K562 (cell line): ENCODE results near the gene CCNL1. TPM values are rescaled to one million over a fixed set of nuclear protein-coding genes. Genes with fewer than 3 reads are reported as not detected.
A peak's percentile ranks its signal among the peaks of the same experiment; 100 is the strongest.

Source experiments
- GATAD2A ChIP-seq: fragments of 450-650 bp; IDR thresholded peaks from 2 replicates; pipeline ENCODE4 v1.6.1; 2017
- GMEB1 ChIP-seq: fragments of 250-450 bp; sonication (Bioruptor Pico); IDR thresholded peaks from 2 replicates; pipeline ENCODE4 v1.4.0; 2020; ENCODE audit warnings: mild to moderate bottlenecking
- HDAC2 ChIP-seq: fragments of 450-650 bp; IDR thresholded peaks from 2 replicates; pipeline ENCODE4 v1.6.1; 2016; ENCODE audit warnings: mild to moderate bottlenecking
- HNRNPLL ChIP-seq: fragments of 200-400 bp; formaldehyde crosslinking; IDR thresholded peaks from 2 replicates; pipeline ENCODE4 v1.6.1; 2017; ENCODE audit warnings: low read length, low read depth, mild to moderate bottlenecking; ENCODE audit not compliant: poor library complexity, severe bottlenecking
- MCM2 ChIP-seq: fragments of 450-650 bp; IDR thresholded peaks from 2 replicates; pipeline ENCODE4 v1.6.1; 2017; ENCODE audit warnings: low read depth, mild to moderate bottlenecking
- MTA1 ChIP-seq: fragments of 450-650 bp; IDR thresholded peaks from 2 replicates; pipeline ENCODE4 v1.6.1; 2017; ENCODE audit warnings: borderline replicate concordance
- MTF1 ChIP-seq: fragments of 250-450 bp; sonication (Bioruptor Pico); IDR thresholded peaks from 2 replicates; pipeline ENCODE4 v1.9.0; 2021; ENCODE audit warnings: moderate library complexity, mild to moderate bottlenecking, inconsistent platforms, borderline replicate concordance
- MYNN ChIP-seq, 2 experiments: sonication (generic); formaldehyde crosslinking in 1 of 2; IDR thresholded peaks; 2 replicates each; pipeline versions ENCODE4 v1.5.0 to v1.6.1; 2016 to 2020; ENCODE audit warnings: antibody characterized with exemption in 1 of 2, missing genetic modification reagents in 1 of 2
- NFXL1 ChIP-seq: fragments of 450-650 bp; formaldehyde crosslinking; IDR thresholded peaks from 2 replicates; pipeline ENCODE4 v1.4.0; 2021; ENCODE audit warnings: mild to moderate bottlenecking
- PRPF4 ChIP-seq: fragments of 200-400 bp; formaldehyde crosslinking; IDR thresholded peaks from one replicate; pipeline ENCODE4 v1.6.1; 2017; ENCODE audit warnings: low read length, low read depth, mild to moderate bottlenecking; ENCODE audit not compliant: insufficient read depth, poor library complexity, severe bottlenecking
- RBFOX2 ChIP-seq: fragments of 200-400 bp; formaldehyde crosslinking; IDR thresholded peaks from 2 replicates; pipeline ENCODE4 v1.6.1; 2017; ENCODE audit warnings: low read depth, mild to moderate bottlenecking, low read length, moderate library complexity
- ZFP91 ChIP-seq: sonication (generic); formaldehyde crosslinking; IDR thresholded peaks from 2 replicates; pipeline ENCODE4 v1.8.0; 2022; ENCODE audit warnings: mild to moderate bottlenecking, missing genetic modification reagents
- ZKSCAN8 ChIP-seq: fragments of 200-800 bp; sonication (Bioruptor generic); IDR thresholded peaks from 2 replicates; pipeline ENCODE4 v1.6.1; 2016; ENCODE audit warnings: missing genetic modification characterization, missing compliant biosample characterization
- ZNF224 ChIP-seq: sonication (generic); formaldehyde crosslinking; IDR thresholded peaks from 2 replicates; pipeline ENCODE4 v1.8.0; 2022; ENCODE audit warnings: mild to moderate bottlenecking, missing genetic modification reagents
- ZNF696 ChIP-seq: fragments of 250-450 bp; sonication (Bioruptor Pico); conservative IDR thresholded peaks from 2 replicates; pipeline ENCODE4 v1.4.0; 2020; ENCODE audit warnings: mild to moderate bottlenecking, moderate library complexity
- polyA plus RNA-seq, 8 experiments: library from polyadenylated mRNA; depleted of rRNA in 4 of 8; stranded (reverse) in 5 of 8; unstranded in 3 of 8; fragments of >200 nt; fragmentation: Nextera tagmentation in 2 of 8; fragmentation: Illumina TruSeq in 1 of 8; extraction: Ambion mirVana in 2 of 8; extraction: Trizol in 1 of 8; gene quantifications; 2 replicates each; pipeline versions ENCODE4 v1.2.1 to v1.2.3, GENCODE V29; 2011 to 2014; ENCODE audit warnings: inconsistent platforms in 1 of 8, missing spikeins in 1 of 8
- total RNA-seq, 7 experiments: library from RNA; depleted of rRNA in 6 of 7; stranded (reverse); fragments of >200 nt in 6 of 7; fragmentation: Illumina TruSeq in 2 of 7; extraction: Trizol in 2 of 7; gene quantifications; 2 replicates each; pipeline versions ENCODE4 v1.2.1 to v1.2.3, GENCODE V29; 2011 to 2021; ENCODE audit warnings: low replicate concordance in 1 of 7
- TF ChIP-seq, protein P1 (sequence below): fragments of 250-450 bp; sonication (Bioruptor Pico); IDR thresholded peaks from 2 replicates; pipeline ENCODE4 v1.8.0; 2022; ENCODE audit warnings: moderate library complexity, mild to moderate bottlenecking, inconsistent platforms
- TF ChIP-seq, protein P2 (sequence below): fragments of 450-650 bp; IDR thresholded peaks from 2 replicates; pipeline ENCODE4 v1.6.1; 2017; ENCODE audit warnings: antibody characterized with exemption, mild to moderate bottlenecking

The CCNL1 gene
- total and polyA plus RNA-seq, 9 of the 15 experiments (the other 6 are each of a cell fraction or from before 2014, with no cell fraction given): 16.1 to 186 (median 132) TPM

DNA sequence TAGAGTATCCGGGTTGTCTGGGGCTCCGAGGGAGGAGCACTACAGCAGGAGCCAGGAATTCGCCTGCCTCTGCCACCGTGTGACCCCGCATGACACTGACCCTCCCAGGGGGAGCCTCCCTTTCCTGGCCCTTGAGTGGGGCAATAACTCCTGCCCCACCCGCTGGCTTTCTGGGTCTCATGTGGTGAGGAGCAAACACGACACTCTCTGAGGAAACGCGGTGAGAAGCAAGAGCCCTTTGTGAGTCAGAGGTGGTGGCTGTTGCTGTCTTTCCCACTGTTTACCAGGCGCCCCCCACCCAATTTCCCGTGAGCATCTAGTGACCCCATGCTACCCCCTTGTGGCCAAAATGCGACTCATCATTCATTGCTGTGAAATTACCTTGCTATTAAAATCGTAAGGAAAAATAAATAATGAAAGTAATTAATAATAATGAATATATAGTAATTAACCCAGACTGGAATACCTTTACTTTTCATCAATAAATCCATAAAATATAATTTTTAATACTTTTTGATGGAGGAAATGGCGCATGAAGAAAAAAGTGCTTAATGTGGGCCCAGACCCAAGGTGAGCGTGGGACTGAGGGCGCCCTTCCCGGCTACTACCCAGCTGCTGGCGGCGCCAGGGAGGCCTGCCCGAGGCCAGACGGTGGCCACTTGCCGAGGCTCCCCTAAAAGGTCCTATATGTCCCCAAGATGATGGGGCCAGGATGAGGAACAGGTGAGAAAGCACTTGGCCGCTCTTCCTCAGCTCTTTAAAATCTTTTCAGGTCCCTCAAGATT, 29.3 kb downstream of the CCNL1 start (continued):
- no peak for TF ChIP-seq ZKSCAN8
- no peak for TF ChIP-seq GMEB1 (CRISPR knock-in tag)
- no peak for TF ChIP-seq NFXL1 (CRISPR knock-in tag)
- TF ChIP-seq ZFP91 (CRISPR knock-in tag): no peak
- TF ChIP-seq, protein P1, sequence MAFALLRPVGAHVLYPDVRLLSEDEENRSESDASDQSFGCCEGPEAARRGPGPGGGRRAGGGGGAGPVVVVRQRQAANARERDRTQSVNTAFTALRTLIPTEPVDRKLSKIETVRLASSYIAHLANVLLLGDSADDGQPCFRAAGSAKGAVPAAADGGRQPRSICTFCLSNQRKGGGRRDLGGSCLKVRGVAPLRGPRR: no peak
- no peak for TF ChIP-seq HNRNPLL
- TF ChIP-seq RBFOX2: no peak
- no peak for TF ChIP-seq PRPF4
- no peak for TF ChIP-seq MTA1
- TF ChIP-seq, protein P2, sequence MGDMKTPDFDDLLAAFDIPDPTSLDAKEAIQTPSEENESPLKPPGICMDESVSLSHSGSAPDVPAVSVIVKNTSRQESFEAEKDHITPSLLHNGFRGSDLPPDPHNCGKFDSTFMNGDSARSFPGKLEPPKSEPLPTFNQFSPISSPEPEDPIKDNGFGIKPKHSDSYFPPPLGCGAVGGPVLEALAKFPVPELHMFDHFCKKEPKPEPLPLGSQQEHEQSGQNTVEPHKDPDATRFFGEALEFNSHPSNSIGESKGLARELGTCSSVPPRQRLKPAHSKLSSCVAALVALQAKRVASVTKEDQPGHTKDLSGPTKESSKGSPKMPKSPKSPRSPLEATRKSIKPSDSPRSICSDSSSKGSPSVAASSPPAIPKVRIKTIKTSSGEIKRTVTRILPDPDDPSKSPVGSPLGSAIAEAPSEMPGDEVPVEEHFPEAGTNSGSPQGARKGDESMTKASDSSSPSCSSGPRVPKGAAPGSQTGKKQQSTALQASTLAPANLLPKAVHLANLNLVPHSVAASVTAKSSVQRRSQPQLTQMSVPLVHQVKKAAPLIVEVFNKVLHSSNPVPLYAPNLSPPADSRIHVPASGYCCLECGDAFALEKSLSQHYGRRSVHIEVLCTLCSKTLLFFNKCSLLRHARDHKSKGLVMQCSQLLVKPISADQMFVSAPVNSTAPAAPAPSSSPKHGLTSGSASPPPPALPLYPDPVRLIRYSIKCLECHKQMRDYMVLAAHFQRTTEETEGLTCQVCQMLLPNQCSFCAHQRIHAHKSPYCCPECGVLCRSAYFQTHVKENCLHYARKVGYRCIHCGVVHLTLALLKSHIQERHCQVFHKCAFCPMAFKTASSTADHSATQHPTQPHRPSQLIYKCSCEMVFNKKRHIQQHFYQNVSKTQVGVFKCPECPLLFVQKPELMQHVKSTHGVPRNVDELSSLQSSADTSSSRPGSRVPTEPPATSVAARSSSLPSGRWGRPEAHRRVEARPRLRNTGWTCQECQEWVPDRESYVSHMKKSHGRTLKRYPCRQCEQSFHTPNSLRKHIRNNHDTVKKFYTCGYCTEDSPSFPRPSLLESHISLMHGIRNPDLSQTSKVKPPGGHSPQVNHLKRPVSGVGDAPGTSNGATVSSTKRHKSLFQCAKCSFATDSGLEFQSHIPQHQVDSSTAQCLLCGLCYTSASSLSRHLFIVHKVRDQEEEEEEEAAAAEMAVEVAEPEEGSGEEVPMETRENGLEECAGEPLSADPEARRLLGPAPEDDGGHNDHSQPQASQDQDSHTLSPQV: peak; percentile 79
- TF ChIP-seq HDAC2: 0 out of 2 replicates have a peak, but pooled peaks have one; percentile 29
- TF ChIP-seq ZNF696 (CRISPR knock-in tag): no peak
- no peak for TF ChIP-seq MTF1
- TF ChIP-seq MYNN (IDR thresholded peaks at IDR 0.05): no peak
- TF ChIP-seq MYNN (CRISPR knock-in tag; IDR thresholded peaks at IDR 0.05): no peak
- TF ChIP-seq ZNF224 (CRISPR knock-in tag): no peak
- TF ChIP-seq GATAD2A: no peak
- no peak for TF ChIP-seq MCM2
